Uterus (tissue), 4 donors: Measurements from ENCODE around the gene IL16. TPM values are rescaled to one million over a fixed set of nuclear protein-coding genes. Genes with fewer than 3 reads are reported as not detected.
A peak's percentile ranks its signal among the peaks of the same experiment; 100 is the strongest.

Experiments used
- DNase-seq, 2 donors: peaks; one replicate each; pipeline ENCODE4 v3.0.0-alpha.2; 2019 to 2020
- H3K27ac ChIP-seq, 2 donors: fragments of 200-600 bp; sonication (generic); 1 replicate in 1 of 2; 2 replicates in 1 of 2; pipeline ENCODE4 v1.5.1; 2016 to 2018
- H3K27me3 ChIP-seq, 2 donors: fragments of 200-600 bp; sonication (generic); one replicate each; pipeline ENCODE4 v1.5.1; 2018 to 2019; ENCODE audit warnings: control low read depth in 1 of 2
- H3K36me3 ChIP-seq, 2 donors: fragments of 200-600 bp; sonication (generic); one replicate each; pipeline ENCODE4 v1.5.1; 2019; ENCODE audit warnings: control low read depth in 1 of 2
- H3K4me1 ChIP-seq, 2 donors: fragments of 200-600 bp; sonication (generic); one replicate each; pipeline ENCODE4 v1.5.1; 2018 to 2019; ENCODE audit warnings: control low read depth in 1 of 2
- H3K4me3 ChIP-seq, 2 donors: fragments of 200-600 bp; sonication (generic); 1 replicate in 1 of 2; 2 replicates in 1 of 2; pipeline ENCODE4 v1.5.1; 2018 to 2019; ENCODE audit warnings: mild to moderate bottlenecking in 1 of 2
- H3K9me3 ChIP-seq, 2 donors: fragments of 200-600 bp; sonication (generic); one replicate each; pipeline ENCODE4 v1.5.1; 2019; ENCODE audit warnings: control low read depth in 1 of 2
- POLR2A ChIP-seq, 2 donors: fragments of 450-650 bp; IDR thresholded peaks; one replicate each; pipeline ENCODE4 v1.6.1; 2016; ENCODE audit warnings: antibody characterized with exemption in 2 of 2, mild to moderate bottlenecking in 1 of 2, moderate library complexity in 1 of 2
- intact Hi-C: fragments of 100-400 bp; cut with DNase I; formaldehyde crosslinking; loops from one replicate; pipeline ENCODE4 v1.15.1; 2023; ENCODE audit warnings: low total_unique reads
- total RNA-seq, 4 donors: library from RNA; depleted of rRNA in 3 of 4; stranded (reverse); fragments of >200 nt in 3 of 4; gene quantifications; one replicate each; pipeline versions ENCODE4 v1.1.0 to v1.2.4, GENCODE V29; 2014 to 2023
- TF ChIP-seq, protein P1 (sequence below), 4 experiments: fragments of 200-600 bp in 2 of 4; fragments of 450-650 bp in 2 of 4; sonication (generic) in 2 of 4; IDR thresholded peaks; one replicate each; pipeline ENCODE4 v1.5.1; 2016 to 2019; ENCODE audit warnings: antibody characterized with exemption in 4 of 4, mild to moderate bottlenecking in 2 of 4, moderate library complexity in 1 of 4
- donor health status: DM: yes; HTN: yes; CAD: no.

Gene IL16
- total RNA-seq, 4 donors from 2014 or later: 16.6 to 69.2 (median 23.1) TPM

DNA sequence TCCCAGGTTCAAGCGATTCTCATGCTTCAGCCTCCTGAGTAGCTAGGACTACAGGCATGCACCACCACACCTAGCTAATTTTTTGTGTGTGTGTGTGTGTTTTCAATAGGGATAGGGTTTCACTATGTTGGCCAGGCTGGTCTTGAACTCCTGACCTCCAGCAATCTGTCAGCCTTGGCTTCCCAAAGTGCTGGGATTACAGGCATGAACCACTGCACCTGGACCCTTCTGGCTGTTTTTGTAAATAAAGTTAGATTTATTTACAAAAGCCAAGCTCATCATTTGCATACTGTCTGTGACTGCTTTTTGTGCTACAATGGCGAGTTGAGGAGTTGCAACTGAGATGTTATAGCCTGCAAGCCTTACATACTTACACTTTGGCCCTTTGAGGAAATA, 28.6 kb upstream of the IL16 start:
- Histone ChIP-seq H3K27me3 (no peaks in the 10 kb centered on the region), H3K36me3 (no peaks in the 10 kb centered on the region), H3K4me3 (no peak overlapping the region), H3K4me1 (peaks cover 0 to 10% of the 10 kb centered on the region in 2 donors), H3K27ac (no peak overlapping the region), H3K9me3 (no peaks in the 10 kb centered on the region)
- no peak for DNase-seq
- intact Hi-C loops: no loop called here
- no peak for TF ChIP-seq POLR2A (IDR thresholded peaks at IDR 0.05)
- TF ChIP-seq, protein P1, sequence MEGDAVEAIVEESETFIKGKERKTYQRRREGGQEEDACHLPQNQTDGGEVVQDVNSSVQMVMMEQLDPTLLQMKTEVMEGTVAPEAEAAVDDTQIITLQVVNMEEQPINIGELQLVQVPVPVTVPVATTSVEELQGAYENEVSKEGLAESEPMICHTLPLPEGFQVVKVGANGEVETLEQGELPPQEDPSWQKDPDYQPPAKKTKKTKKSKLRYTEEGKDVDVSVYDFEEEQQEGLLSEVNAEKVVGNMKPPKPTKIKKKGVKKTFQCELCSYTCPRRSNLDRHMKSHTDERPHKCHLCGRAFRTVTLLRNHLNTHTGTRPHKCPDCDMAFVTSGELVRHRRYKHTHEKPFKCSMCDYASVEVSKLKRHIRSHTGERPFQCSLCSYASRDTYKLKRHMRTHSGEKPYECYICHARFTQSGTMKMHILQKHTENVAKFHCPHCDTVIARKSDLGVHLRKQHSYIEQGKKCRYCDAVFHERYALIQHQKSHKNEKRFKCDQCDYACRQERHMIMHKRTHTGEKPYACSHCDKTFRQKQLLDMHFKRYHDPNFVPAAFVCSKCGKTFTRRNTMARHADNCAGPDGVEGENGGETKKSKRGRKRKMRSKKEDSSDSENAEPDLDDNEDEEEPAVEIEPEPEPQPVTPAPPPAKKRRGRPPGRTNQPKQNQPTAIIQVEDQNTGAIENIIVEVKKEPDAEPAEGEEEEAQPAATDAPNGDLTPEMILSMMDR (IDR thresholded peaks at IDR 0.05): no peak

DNA sequence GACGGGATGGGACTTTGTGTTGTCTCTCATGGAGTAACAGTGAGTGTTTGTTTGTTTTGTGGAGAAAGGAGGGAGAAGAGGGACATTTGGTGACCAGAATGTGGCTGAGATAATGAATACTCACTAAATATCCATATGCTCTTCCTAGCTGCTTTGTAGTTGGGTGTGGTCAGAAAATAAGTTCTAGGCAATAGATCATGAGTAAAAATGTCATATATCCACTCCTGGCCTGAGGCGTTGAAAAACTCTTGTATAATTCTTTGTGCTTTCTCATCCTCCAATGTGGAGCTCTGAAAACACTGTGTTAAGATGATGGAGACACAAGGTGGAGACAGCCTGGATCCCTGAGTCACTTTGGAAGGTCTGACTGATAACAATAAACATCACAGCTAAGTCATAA, 28.0 kb upstream of the IL16 start:
- Histone ChIP-seq H3K36me3 (no peaks in the 10 kb centered on the region), H3K4me3 (no peak overlapping the region), H3K27me3 (no peaks in the 10 kb centered on the region), H3K9me3 (no peaks in the 10 kb centered on the region), H3K27ac (no peak overlapping the region), H3K4me1 (peaks cover 0 to 10% of the 10 kb centered on the region in 2 donors)
- intact Hi-C loops: no loop called here
- TF ChIP-seq POLR2A (IDR thresholded peaks at IDR 0.05): no peak
- TF ChIP-seq, protein P1 (IDR thresholded peaks at IDR 0.05): no peak
- DNase-seq: no peak

DNA sequence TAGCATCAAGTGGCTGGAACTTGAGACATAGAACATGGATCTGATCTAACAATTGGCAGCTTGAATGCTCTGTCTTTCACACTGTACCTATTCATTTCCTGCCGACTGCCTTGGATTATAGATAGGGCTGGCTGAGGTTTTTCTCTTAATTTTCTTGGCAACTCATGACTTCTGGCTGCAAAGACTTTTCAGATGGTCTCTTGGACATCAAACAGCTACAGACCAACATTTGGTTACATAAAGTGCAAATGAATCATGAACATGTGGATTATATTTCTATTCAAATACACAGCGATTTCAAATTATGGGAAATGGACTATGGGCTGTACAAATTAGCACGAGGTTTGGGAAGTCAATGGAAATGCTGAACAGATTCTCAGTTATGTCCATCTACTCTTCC, 26.2 kb upstream of the IL16 start:
- Histone ChIP-seq H3K4me3 (no peak overlapping the region), H3K4me1 (peaks cover 0 to 10% of the 10 kb centered on the region in 2 donors), H3K27me3 (no peaks in the 10 kb centered on the region), H3K27ac (peak overlapping the region in 1 of 2 donors; percentile 43), H3K9me3 (no peaks in the 10 kb centered on the region), H3K36me3 (no peaks in the 10 kb centered on the region)
- no peak for DNase-seq
- TF ChIP-seq, protein P1 (IDR thresholded peaks at IDR 0.05): no peak
- TF ChIP-seq POLR2A (IDR thresholded peaks at IDR 0.05): no peak
- intact Hi-C loops: no loop called here

DNA sequence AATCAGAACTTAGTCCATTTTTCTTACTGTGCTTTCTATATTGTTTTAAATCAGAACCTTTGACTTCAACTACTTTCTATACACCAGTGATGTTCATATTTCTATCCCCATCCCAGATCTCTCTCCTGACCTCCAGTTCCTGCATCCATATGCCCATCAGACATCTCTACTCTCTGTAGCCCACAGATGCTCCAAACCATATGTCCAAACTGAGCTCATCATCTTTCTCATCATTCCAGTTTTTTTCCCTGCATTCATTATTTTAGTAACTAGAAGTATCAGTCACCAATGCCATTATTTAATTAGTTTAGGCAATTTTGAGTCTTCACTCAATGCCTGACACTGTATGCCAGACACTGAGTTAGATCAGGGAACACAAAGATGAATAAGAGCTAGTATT, 25.4 kb upstream of the IL16 start:
- Histone ChIP-seq H3K27me3 (no peaks in the 10 kb centered on the region), H3K4me1 (peaks cover 0 to 10% of the 10 kb centered on the region in 2 donors), H3K36me3 (no peaks in the 10 kb centered on the region), H3K9me3 (no peaks in the 10 kb centered on the region), H3K27ac (peak overlapping the region in 1 of 2 donors; percentile 15), H3K4me3 (no peak overlapping the region)
- no peak for DNase-seq
- intact Hi-C loops: no loop called here
- TF ChIP-seq POLR2A (IDR thresholded peaks at IDR 0.05): no peak
- TF ChIP-seq, protein P1 (IDR thresholded peaks at IDR 0.05): no peak

DNA sequence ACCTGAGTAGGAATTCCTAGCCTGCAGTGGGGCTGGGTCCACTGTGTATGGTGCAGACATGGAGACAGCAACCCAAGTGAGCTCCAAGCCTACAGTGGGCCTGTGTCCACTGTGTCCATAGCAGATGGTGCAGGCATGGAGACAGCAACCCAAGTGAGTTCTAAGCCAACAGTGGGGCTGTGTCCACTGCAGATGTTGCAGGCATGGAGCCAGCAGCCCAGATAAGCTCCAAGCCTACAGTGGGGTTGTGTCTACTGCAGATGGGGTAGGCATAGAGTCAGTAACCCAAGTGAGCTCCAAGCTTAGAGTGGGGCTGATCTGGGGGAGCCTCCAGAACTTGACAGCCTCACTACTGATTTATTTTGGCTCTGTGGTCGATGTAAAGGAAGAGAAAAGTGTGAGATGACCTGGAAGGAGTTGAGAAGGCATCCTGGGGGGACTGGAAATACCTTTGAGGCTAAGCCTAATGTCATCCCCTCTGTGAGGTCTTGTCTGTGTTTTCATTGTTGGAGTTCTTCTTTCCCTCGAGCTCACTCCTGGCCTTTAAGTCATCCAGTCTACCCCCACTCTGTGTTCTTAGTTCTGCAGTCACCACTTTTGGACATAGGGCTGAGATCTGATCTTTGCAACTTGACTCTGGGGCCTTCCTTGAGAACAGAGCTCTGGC, 22.4 kb upstream of the IL16 start:
- no peaks in the 10 kb centered on the region for H3K4me1 ChIP-seq
- no peak for DNase-seq
- no peak overlapping the region for H3K27ac ChIP-seq
- no peaks in the 10 kb centered on the region for H3K27me3 ChIP-seq
- H3K36me3 ChIP-seq: no peaks in the 10 kb centered on the region
- TF ChIP-seq, protein P1 (IDR thresholded peaks at IDR 0.05): no peak
- TF ChIP-seq POLR2A (IDR thresholded peaks at IDR 0.05): no peak
- no peak overlapping the region for H3K4me3 ChIP-seq
- intact Hi-C loops: no loop called here
- no peaks in the 10 kb centered on the region for H3K9me3 ChIP-seq
